ENCODE results near the gene SF3B4. TPM values are rescaled to one million over a fixed set of nuclear protein-coding genes. Genes with fewer than 3 reads are reported as not detected.

Gene SF3B4
- total RNA-seq, 4 donors from 2014 or later, result 4.4 to 17.4 (median 8.1) TPM

- TF ChIP-seq POLR2A (IDR thresholded peaks at IDR 0.05), result no peak
- intact Hi-C loops (cut with DNase I; ENCODE audit: low total_unique reads), result no loop called here
- DNase-seq, result no peak
- Histone ChIP-seq H3K27ac (no peak overlapping the region), H3K36me3 (no peaks in the 10 kb centered on the region), H3K27me3 (peaks cover 11 to 19% (median 13%) of the 10 kb centered on the region in 3 donors), H3K4me1 (no peaks in the 10 kb centered on the region), H3K4me3 (no peak overlapping the region), H3K9me3 (no peaks in the 10 kb centered on the region)
- in situ Hi-C loops (cut with MboI; ENCODE audit: low sequenced_read_pairs in 4 of 4), result no loop called here
- ATAC-seq, result no peak
Observed at GRCh38 chr1:149914545-149914944, 13.1 kb downstream of the SF3B4 start.

GRCh38 chr1:149906570-149907075 lies 21.0 kb downstream of the SF3B4 start:
- intact Hi-C loops (cut with DNase I; ENCODE audit: low total_unique reads), result no loop called here
- DNase-seq (no peak), ATAC-seq (no peak)
- no peaks in the 10 kb centered on the region for H3K36me3 ChIP-seq
- no peaks in the 10 kb centered on the region for H3K27me3 ChIP-seq
- no peak for TF ChIP-seq CTCF (IDR thresholded peaks at IDR 0.05 in 4 of 5, conservative IDR thresholded peaks at IDR 0.05 in 1 of 5)
- no peak for TF ChIP-seq POLR2A (IDR thresholded peaks at IDR 0.05)
- no peak overlapping the region for H3K27ac ChIP-seq
- no peak overlapping the region for H3K4me3 ChIP-seq
- no peaks in the 10 kb centered on the region for H3K4me1 ChIP-seq
- no peaks in the 10 kb centered on the region for H3K9me3 ChIP-seq
- in situ Hi-C loops (cut with MboI; ENCODE audit: low sequenced_read_pairs in 4 of 4), result no loop called here

- in situ Hi-C loops (cut with MboI; ENCODE audit: low sequenced_read_pairs in 4 of 4) (no loop called here), intact Hi-C loops (cut with DNase I; ENCODE audit: low total_unique reads) (no loop called here)
- Histone ChIP-seq H3K27ac (no peak overlapping the region), H3K4me3 (no peak overlapping the region), H3K9me3 (no peaks in the 10 kb centered on the region), H3K27me3 (no peaks in the 10 kb centered on the region), H3K4me1 (peaks cover 11% of the 10 kb centered on the region in 2 donors), H3K36me3 (no peaks in the 10 kb centered on the region)
- ATAC-seq, result no peak
- TF ChIP-seq POLR2A (IDR thresholded peaks at IDR 0.05), result no peak
- no peak for TF ChIP-seq CTCF (IDR thresholded peaks at IDR 0.05 in 4 of 5, conservative IDR thresholded peaks at IDR 0.05 in 1 of 5)
- DNase-seq, result no peak
Observed at GRCh38 chr1:149903836-149904491, 23.6 kb downstream of the SF3B4 start.

GRCh38 chr1:149899460-149900284 lies 27.9 kb downstream of the SF3B4 start, which contains the start of gene BOLA1:
TSS of gene BOLA1 (plus strand) at chr1:149899568. CDS start at chr1:149900060, 492 bp downstream.
- Histone ChIP-seq H3K4me3 (peak within 1 kb of the TSS; percentile 59 to 81 (median 66)), H3K27ac (peak within 1 kb of the TSS; percentile 82 to 90 (median 88)), H3K27me3 (no peaks in the 10 kb centered on the region), H3K36me3 (no peaks in the 10 kb centered on the region), H3K9me3 (no peaks in the 10 kb centered on the region), H3K4me1 (peaks cover 11% of the 10 kb centered on the region in 2 donors)
- ATAC-seq (peak; percentile 99), DNase-seq (peak; percentile 91 to 92)
- in situ Hi-C loops (cut with MboI; ENCODE audit: low sequenced_read_pairs in 4 of 4), result no loop called here
- intact Hi-C loops (cut with DNase I; ENCODE audit: low total_unique reads), result loop anchor here (1.0 kb wide), 1 partner anchor 28 kb away; the partner anchor contains the start of gene SF3B4
- TF ChIP-seq CTCF (IDR thresholded peaks at IDR 0.05 in 4 of 5, conservative IDR thresholded peaks at IDR 0.05 in 1 of 5) (no peak), POLR2A (IDR thresholded peaks at IDR 0.05) (peak; percentile 77 to 80)

GRCh38 chr1:149896575-149896974 lies 31.0 kb downstream of the SF3B4 start:
- intact Hi-C loops (cut with DNase I; ENCODE audit: low total_unique reads) (no loop called here), in situ Hi-C loops (cut with MboI; ENCODE audit: low sequenced_read_pairs in 4 of 4) (no loop called here)
- Histone ChIP-seq H3K4me3 (no peak overlapping the region), H3K4me1 (peaks cover 11% of the 10 kb centered on the region in 2 donors), H3K27ac (no peak overlapping the region), H3K9me3 (no peaks in the 10 kb centered on the region), H3K36me3 (no peaks in the 10 kb centered on the region), H3K27me3 (no peaks in the 10 kb centered on the region)
- DNase-seq (no peak), ATAC-seq (no peak)
- TF ChIP-seq POLR2A (IDR thresholded peaks at IDR 0.05) (no peak), CTCF (IDR thresholded peaks at IDR 0.05 in 4 of 5, conservative IDR thresholded peaks at IDR 0.05 in 1 of 5) (no peak)

Measured in gastrocnemius medialis (tissue), 4 donors.